ENCODE data around the gene PBX4.

The PBX4 gene

GRCh38 chr19:19517235-19517619, 101.3 kb downstream of the PBX4 start:
- DNase-seq, result no peak

DNA sequence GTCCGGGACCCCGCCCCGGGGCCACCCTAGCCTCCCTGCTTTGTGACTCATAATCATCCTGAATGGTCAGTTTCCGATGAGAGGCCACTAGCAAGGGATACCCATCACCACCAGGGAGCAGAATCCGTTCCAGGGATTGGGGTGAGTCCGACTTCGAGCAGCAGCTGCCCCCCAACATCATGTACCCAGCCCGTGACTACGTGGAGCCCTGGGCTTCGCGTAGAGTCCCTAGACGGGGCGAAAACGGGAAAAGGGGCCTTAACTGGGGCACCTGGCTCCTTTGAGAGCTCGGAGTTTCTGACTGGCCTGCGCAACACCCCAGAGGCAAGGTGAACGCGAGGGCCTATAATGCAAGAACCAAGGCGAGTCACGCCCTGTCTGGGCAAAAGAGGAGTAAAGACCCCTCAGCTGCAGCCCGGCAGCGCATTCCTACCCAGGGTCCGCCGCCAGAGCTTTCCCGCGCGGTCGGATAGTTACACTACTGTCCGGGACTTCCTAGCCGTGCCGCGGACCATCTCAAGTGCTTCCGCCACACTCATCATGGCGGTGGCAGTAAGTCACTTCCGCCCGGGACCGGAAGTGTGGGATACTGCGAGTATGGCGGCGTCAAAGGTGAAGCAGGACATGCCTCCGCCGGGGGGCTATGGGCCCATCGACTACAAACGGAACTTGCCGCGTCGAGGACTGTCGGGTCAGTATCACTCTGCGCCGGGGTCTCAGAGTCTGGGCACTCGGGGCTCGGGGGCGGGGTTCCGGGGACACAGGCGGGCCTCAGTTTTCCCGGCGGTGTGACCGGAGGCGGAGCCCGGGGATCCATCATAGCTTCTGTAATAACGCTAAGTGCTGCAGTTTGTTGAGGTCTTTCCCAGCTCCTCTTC, 102.6 kb downstream of the PBX4 start, which contains the start of gene NDUFA13:
NDUFA13 (plus strand) TSS at position 584 of the 878 bp plus-strand sequence; CDS start at position 598, 14 bp downstream.
- peak; percentile 69 for DNase-seq

DNA sequence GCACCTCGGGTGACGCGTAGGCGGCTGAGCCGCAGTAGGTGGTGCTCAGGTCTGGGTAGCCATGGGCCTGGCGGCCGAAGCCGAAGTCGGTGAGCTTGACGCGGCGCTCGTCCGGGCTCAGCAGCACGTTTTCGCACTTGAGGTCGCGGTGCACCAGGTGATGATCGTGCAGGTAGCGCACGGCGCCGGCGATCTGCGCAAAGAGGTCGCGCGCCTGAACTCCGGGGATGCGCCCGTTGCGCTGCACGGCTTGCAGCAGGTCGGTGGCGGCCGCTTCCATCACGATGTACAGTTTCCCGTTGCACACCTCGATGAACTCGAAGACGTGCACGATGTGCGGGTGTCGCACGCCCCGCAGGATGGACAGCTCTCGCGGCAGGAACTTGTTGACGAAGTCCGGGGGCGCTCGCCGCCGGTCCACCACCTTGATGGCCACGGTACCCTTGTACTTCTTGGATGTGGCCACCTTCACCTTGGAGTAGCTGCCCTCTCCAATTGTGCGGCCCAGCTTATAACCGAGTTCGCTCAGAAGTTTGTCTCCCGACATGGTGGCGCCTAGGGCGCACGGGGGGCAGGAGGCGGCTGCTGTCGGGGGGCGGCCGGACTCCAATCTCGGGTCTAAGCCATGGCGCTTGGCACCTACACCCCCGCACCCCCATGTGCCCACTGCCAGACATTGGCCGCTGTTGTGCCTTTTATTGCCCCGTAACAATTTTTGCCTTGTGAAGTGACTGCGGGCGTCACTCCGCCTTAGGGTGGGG, 103.4 kb downstream of the PBX4 start, which contains the start of gene TSSK6:
TSSK6 (minus strand) TSS at position 668 of the 761 bp plus-strand sequence; CDS start at position 547, 121 bp downstream.
- DNase-seq, result no peak

DNA sequence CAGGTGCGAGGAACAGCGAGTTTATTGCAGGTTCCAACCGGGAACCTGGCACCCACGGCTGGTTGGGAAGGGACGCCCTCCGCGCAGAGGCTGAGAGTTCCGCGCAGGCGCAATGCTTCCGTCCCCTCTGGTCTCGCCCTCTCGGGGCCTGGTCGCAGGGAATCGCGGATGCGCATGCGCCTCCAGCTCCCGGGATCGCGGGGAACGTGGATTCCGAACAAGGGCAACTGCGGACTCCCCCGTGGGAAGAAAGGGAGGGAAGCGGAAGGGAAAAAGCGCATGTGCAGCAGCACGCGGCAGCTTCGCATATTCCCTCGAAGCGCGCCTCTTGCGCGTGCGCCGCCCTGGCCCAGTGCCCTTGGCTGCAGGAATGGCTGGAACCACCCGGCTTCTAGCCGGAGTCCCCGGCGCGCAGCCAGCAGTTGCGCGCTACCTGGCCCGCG, 104.3 kb downstream of the PBX4 start:
- DNase-seq, result no peak

GRCh38 chr19:19513682-19514081, 104.8 kb downstream of the PBX4 start:
- no peak for DNase-seq

Measured in NCI-H2107 (cell line).